ENCODE measurements around the gene IGF2BP2. TPM values are rescaled to one million over a fixed set of nuclear protein-coding genes. Genes with fewer than 3 reads are reported as not detected.

Gene IGF2BP2
- total RNA-seq, 1 donor from 2014 or later, result 60.8 TPM

GRCh38 chr3:185830018-185830797 is 5.4 kb upstream of the IGF2BP2 start:
- TF ChIP-seq, protein P1, sequence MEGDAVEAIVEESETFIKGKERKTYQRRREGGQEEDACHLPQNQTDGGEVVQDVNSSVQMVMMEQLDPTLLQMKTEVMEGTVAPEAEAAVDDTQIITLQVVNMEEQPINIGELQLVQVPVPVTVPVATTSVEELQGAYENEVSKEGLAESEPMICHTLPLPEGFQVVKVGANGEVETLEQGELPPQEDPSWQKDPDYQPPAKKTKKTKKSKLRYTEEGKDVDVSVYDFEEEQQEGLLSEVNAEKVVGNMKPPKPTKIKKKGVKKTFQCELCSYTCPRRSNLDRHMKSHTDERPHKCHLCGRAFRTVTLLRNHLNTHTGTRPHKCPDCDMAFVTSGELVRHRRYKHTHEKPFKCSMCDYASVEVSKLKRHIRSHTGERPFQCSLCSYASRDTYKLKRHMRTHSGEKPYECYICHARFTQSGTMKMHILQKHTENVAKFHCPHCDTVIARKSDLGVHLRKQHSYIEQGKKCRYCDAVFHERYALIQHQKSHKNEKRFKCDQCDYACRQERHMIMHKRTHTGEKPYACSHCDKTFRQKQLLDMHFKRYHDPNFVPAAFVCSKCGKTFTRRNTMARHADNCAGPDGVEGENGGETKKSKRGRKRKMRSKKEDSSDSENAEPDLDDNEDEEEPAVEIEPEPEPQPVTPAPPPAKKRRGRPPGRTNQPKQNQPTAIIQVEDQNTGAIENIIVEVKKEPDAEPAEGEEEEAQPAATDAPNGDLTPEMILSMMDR (IDR thresholded peaks at IDR 0.05), result no peak
- no peaks in the 10 kb centered on the region for H3K27me3 Mint-ChIP-seq (ENCODE audit: low read depth)
- peaks cover 13% of the 10 kb centered on the region for H3K4me1 Mint-ChIP-seq (ENCODE audit: low read depth)
- no peak overlapping the region for H3K27ac Mint-ChIP-seq (ENCODE audit: unreplicated experiment)
- DNase-seq (ENCODE audit: low spot score), result no peak
- no peak overlapping the region for H3K4me3 Mint-ChIP-seq (ENCODE audit: unreplicated experiment)
- peaks cover 4% of the 10 kb centered on the region for H3K36me3 Mint-ChIP-seq (ENCODE audit: low read depth)
- H3K9me3 Mint-ChIP-seq (ENCODE audit: low read depth), result peaks cover 6% of the 10 kb centered on the region

DNA sequence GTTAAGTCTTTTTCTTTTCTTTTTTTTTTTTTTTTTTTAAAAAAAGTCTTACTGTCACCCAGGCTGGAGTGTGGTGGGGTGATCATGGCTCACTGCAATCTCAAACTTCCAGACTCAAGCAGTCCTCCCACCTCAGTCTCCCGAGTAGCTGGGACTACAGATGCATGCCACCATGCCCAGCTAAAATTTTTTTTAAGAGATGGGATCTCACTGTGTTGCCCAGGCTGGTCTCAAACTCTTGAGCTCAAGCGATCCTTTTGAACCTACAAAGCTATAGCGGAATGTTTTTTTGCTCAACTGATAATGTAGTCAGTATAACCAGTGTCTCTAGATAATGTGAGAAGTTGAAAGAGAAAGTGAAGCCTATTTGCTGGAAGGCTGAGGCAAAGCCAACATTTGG is 3.9 kb upstream of the IGF2BP2 start:
- peaks cover 13% of the 10 kb centered on the region for H3K4me1 Mint-ChIP-seq (ENCODE audit: low read depth)
- peaks cover 6% of the 10 kb centered on the region for H3K9me3 Mint-ChIP-seq (ENCODE audit: low read depth)

GRCh38 chr3:185827595-185828344 is 2.9 kb upstream of the IGF2BP2 start:
- no peak for DNase-seq (ENCODE audit: low spot score)
- no peak overlapping the region for H3K27ac Mint-ChIP-seq (ENCODE audit: unreplicated experiment)
- peaks cover 16% of the 10 kb centered on the region for H3K4me1 Mint-ChIP-seq (ENCODE audit: low read depth)
- peaks cover 4% of the 10 kb centered on the region for H3K36me3 Mint-ChIP-seq (ENCODE audit: low read depth)
- no peak overlapping the region for H3K4me3 Mint-ChIP-seq (ENCODE audit: unreplicated experiment)
- TF ChIP-seq, protein P1 (IDR thresholded peaks at IDR 0.05), result no peak
- H3K27me3 Mint-ChIP-seq (ENCODE audit: low read depth), result no peaks in the 10 kb centered on the region
- peaks cover 6% of the 10 kb centered on the region for H3K9me3 Mint-ChIP-seq (ENCODE audit: low read depth)

More for the DNA sequence above, 3.9 kb upstream of the IGF2BP2 start:
- no peak for DNase-seq (ENCODE audit: low spot score)
- Mint-ChIP-seq H3K36me3 (ENCODE audit: low read depth) (peaks cover 4% of the 10 kb centered on the region), H3K4me3 (ENCODE audit: unreplicated experiment) (no peak overlapping the region), H3K27me3 (ENCODE audit: low read depth) (no peaks in the 10 kb centered on the region), H3K27ac (ENCODE audit: unreplicated experiment) (no peak overlapping the region)
- TF ChIP-seq, protein P1 (IDR thresholded peaks at IDR 0.05), result no peak

GRCh38 chr3:185825639-185826481 is 1.0 kb upstream of the IGF2BP2 start:
- H3K27ac Mint-ChIP-seq (ENCODE audit: unreplicated experiment), result peak overlapping the region; percentile 84
- no peaks in the 10 kb centered on the region for H3K27me3 Mint-ChIP-seq (ENCODE audit: low read depth)
- peak overlapping the region; percentile 88 for H3K4me3 Mint-ChIP-seq (ENCODE audit: unreplicated experiment)
- DNase-seq (ENCODE audit: low spot score), result no peak
- H3K4me1 Mint-ChIP-seq (ENCODE audit: low read depth), result peaks cover 31% of the 10 kb centered on the region
- H3K36me3 Mint-ChIP-seq (ENCODE audit: low read depth), result peaks cover 4% of the 10 kb centered on the region
- H3K9me3 Mint-ChIP-seq (ENCODE audit: low read depth), result peaks cover 6% of the 10 kb centered on the region
- TF ChIP-seq, protein P1 (IDR thresholded peaks at IDR 0.05), result no peak

Data from chondrocyte (in vitro differentiated cells).